HG03066 (cell line): ENCODE results near the gene HOXC9.

Experiments used
- ATAC-seq: cut with Tn5 transposase; IDR thresholded peaks from one replicate; pipeline ENCODE4 v1.9.1; 2021; ENCODE audit warnings: low read depth; ENCODE audit not compliant: unreplicated experiment

HOXC9 gene

DNA sequence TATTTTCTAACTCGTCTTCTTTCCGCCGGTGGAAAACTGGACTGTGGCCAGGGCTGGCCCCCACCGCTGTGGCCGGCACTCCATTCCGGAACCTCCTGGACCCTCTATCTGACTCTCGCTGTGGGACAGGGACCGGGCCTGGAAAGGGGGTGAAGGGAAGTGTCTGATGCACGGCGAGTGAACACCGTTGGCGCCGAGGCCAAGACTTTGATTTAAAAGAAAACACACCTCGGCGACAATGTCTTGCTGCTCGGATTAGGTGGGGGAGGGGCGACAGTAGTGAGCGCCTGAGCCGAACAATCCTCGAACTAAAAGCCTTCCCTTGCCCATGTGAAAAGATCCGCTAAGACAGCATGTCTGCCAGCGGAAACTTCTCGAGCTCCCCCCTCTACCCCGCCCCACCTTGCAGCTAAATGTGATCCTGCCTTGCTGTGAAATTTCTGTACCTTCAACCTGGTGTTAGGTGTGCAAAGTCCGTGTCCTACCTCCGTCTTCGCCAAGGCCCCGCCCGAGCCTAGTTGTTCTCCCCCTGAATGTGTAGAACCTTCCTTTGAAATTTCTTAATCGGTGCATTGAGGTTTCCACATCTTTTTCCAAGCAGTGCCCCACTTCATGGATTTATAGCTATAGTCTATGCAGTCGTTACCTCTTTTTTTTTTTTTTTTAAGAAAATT is 24.3 kb upstream of the HOXC9 start:
- ATAC-seq: no peak

GRCh38 chr12:53976172-53976822 is 23.7 kb upstream of the HOXC9 start:
- no peak for ATAC-seq

DNA sequence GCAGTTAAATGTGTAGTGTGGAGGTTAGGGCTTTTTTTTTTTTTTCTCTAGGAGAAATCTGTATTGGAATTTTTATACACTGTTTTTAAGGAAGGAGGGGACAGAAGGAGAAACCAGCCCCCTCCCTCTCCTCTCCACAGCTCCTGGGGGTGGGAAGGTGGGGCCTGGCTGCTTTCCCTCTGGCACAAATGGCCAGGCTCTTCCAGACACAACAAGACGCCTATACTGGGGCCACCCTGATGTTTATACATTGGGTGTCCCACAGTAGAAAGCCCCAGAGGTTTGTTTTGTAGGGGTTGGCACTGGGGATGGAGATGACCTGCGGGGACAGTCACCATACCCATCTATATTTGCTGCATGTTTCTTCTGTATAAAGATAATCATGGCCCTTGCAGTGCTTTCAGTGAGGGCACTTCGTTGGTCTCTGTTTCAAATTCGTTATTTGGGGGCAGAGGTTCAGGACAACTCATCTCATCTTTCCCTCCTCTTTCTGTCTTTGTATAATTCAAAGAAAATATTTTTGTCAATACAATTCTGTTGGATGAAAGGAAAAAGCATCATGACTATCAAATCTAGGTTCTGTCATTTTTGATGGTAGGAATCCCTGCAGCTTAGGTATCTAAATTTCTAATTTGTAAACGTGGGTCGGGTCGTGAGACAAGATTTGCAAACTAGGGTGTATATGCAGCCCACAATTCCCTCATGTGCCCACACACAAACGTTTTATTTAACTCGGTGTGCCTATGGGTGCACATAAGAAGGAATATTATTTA is 23.0 kb upstream of the HOXC9 start:
- no peak for ATAC-seq

- ATAC-seq: no peak
These were observed 22.1 kb upstream of the HOXC9 start for GRCh38 chr12:53977596-53978445.

DNA sequence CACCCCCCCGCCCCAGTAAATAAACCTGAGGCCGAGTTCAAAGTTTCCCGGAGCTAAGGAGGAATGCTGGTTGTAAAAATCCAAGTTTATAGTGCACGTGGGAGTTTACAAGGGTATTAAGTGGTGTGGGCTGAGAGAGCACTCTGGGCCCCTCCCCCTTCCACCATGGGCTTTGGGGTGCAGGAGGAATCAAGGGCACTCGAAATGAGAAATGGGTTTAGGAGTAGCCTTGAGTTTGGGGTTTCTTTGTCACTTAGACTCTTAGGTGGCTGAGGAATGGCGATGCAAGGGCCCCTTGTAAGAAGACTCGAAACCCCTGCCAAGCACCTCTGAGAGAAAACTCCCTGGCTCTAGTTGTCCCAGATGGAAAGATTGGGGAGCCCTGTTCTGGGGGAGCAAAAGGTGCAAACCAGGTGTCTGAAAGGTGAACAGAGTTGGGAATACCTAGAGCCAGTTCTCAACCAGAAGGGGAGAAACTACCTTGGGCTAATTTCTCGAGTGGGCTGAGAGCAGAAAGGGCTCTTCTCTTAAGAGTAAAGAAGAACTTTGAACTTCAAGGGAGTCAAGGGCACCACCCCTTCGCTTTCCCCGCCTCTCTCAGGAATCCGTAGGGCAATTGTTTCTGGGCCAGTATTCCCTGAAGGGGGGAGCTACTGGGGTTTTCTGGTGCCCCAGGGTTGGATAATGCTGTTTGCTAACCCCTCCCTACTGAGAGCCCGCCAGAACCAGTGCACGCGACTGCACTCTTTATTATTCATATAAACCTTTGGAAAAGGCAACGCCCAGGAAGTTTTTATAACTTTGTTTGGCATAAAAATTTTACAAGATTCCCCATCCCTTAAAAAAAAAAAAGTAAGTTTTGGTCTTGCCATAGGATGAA is 21.2 kb upstream of the HOXC9 start:
- ATAC-seq: no peak

- no peak for ATAC-seq
These were observed 19.7 kb upstream of the HOXC9 start for GRCh38 chr12:53980104-53980801.

DNA sequence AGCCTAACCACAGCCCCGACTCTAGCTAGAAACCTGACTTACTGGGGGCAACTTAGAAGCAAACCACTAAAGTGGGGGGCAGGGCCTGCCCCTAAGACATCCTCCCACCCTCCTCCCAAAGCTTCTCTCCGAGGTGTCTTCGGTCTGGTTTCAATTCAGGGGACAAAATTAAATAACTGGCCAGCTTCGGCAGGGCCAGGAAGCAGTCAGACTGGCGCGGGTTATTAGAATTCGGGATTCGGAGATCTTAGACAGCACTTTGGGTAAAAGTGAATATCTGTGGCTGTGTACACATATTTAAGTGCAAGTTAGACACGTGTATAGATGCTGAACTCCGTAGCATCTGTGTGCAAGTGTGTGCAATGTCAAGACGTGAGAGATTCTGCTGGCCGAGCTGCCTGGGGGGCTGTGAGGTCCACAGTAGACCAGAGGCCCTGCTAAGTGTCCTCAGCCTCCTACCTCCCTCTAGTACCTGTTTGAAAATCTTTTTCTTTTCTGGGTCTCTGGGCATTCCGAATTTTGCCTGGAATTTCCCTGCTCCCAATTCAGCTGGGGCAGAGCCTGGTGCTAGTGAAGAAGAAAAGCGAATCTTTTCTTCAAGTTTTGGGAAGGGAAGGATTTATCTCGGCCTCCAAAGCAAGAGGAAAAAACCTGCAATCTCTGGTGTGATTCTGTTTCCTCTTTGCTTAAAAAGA is 19.0 kb upstream of the HOXC9 start:
- no peak for ATAC-seq

- ATAC-seq: no peak
These were observed 18.1 kb upstream of the HOXC9 start for GRCh38 chr12:53981634-53982565.

DNA sequence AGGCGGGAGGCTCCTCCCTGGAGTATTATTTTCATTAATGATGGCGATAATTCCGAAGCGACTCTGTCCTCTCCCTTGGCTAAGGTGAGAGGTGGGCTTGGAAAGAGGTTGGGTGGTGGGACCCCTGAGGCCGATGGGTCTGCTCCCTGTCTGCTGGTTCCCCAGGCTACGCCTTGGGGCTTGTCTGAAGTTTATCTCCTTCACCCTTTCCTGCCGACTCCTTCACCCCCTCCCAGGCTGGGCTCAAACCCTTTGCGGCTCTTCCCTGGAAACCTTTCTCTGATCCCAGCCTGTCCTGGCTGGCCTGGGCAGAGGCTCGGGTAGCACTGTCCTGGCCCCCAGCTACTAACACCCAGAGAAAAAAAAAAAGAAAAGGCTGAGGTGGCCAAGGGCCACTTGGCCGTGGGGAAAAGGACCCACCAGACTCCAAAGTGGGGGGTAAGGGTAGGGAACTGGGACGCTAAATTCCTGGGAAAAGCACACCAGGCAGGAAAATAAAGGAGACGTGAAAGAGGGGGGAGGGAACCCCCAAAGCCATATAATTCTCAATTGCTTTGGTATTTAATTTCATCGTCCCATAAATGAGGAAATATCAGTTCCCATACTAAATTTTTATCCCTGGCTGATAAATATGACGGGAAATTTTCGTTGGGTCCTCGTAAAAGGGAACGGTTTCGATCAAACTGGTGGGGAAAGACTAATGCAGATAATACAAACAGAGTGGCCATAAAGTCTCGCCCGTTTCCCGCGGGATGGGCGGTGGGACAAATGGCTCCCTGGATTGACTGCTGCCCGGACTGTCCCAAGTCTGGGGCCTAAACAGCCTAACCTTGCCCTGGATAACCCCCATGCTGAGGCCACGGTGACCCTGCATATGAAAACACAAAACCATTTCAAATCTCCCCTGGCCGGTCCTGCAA is 17.1 kb upstream of the HOXC9 start:
- no peak for ATAC-seq

DNA sequence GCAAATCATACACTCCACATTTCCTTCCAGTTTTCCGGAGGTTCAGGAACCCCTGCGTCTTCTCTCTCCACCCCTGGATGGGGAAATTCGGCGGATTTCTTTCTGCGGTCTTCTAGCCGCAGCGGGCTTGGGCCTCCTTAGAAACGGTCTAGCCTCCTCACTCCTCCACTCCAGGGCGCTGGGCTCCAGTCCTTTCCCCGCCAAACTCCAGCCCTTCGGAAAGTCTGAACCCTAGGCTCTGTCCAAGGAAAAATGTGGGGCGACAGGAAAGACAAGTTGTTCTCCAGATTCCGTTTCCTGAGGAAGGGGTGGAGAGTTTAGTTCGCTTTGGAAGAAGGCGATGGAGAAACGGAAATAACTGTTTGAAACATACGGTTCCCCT is 16.4 kb upstream of the HOXC9 start:
- no peak for ATAC-seq

- no peak for ATAC-seq
These were observed 15.9 kb upstream of the HOXC9 start for GRCh38 chr12:53983950-53984572.

GRCh38 chr12:53984901-53985691 is 14.9 kb upstream of the HOXC9 start, which contains the start of gene HOXC10:
Gene HOXC10, plus strand, starts transcription at chr12:53985146. Its CDS starts 114 bp downstream, at chr12:53985260.
- peak; percentile 61 for ATAC-seq

- ATAC-seq: no peak
These were observed 14.3 kb upstream of the HOXC9 start for GRCh38 chr12:53985692-53985993.

GRCh38 chr12:53985994-53986685 is 13.8 kb upstream of the HOXC9 start:
- ATAC-seq: no peak
